ENCODE data around the gene ZNF469. TPM values are rescaled to one million over a fixed set of nuclear protein-coding genes. Genes with fewer than 3 reads are reported as not detected.
A peak's percentile ranks its signal among the peaks of the same experiment; 100 is the strongest.

The ZNF469 gene, protein sequence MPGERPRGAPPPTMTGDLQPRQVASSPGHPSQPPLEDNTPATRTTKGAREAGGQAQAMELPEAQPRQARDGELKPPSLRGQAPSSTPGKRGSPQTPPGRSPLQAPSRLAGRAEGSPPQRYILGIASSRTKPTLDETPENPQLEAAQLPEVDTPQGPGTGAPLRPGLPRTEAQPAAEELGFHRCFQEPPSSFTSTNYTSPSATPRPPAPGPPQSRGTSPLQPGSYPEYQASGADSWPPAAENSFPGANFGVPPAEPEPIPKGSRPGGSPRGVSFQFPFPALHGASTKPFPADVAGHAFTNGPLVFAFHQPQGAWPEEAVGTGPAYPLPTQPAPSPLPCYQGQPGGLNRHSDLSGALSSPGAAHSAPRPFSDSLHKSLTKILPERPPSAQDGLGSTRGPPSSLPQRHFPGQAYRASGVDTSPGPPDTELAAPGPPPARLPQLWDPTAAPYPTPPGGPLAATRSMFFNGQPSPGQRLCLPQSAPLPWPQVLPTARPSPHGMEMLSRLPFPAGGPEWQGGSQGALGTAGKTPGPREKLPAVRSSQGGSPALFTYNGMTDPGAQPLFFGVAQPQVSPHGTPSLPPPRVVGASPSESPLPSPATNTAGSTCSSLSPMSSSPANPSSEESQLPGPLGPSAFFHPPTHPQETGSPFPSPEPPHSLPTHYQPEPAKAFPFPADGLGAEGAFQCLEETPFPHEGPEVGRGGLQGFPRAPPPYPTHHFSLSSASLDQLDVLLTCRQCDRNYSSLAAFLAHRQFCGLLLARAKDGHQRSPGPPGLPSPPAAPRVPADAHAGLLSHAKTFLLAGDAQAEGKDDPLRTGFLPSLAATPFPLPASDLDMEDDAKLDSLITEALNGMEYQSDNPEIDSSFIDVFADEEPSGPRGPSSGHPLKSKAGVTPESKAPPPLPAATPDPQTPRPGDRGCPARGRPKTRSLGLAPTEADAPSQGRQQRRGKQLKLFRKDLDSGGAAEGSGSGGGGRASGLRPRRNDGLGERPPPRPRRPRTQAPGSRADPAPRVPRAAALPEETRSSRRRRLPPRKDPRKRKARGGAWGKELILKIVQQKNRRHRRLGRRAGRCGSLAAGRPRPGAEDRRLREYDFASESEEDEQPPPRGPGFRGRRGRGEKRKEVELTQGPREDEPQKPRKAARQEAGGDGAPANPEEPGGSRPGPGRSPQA (N-terminal part only)
- 0.28 and 0.44 TPM in 2 replicates for total RNA-seq (2014; rRNA removed; shearing (Covaris generic))

DNA sequence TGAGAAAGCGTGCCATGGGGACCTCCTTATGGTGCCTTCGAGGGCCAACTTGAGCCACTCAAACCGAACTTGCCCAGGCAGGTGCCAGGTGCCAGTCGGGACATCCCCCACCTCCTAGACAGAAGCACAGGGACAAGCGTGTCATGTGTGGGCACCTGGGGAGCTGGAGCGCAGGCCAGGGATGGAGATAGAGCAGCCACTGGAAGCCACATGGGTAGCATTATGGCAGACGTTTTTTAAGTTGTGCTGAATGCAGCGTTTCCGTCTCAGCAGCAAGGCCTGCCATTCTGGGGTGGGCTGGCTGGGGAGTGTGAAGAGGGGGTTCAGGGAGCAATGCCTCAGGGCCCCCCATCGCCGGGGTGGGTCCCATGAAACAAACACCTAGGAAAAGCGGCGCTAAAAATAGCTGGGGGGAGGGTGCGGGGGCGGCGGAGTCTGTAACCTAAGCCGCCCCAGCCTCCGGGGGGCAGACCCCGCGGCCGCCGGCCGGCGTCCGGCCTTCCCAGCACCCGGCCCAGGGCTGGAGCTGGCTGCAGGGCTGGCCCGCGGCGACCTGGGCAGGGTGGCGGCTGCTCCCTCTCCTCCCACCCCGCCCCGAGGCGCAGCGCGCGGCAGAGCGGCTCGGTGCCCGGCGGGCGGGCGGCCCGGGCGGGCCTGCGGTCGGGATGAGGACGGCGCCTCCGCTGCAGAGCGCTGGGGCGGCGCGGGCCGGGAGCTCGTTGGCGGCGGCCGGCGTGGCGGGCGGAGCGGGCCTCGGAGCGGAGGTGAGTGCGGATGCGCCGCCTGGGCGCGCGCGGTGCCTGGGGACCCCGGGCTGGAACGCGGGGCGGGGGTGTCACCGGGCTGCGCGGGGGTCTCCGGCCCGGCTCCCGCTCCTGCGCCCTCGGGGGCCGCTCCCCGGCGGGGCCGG is at the start of gene ZNF469:
Gene ZNF469, plus strand, starts transcription at position 469 of the 910 bp plus-strand sequence. CDS start 44,512 bp downstream, outside the sequence.
- peaks cover 24% of the 10 kb centered on the region for H3K27me3 ChIP-seq (ENCODE audit: control insufficient read depth, insufficient read depth, low read length)
- peak; percentile 93 for DNase-seq
- peak within 1 kb of the TSS; percentile 28 for H3K4me3 ChIP-seq (ENCODE audit: insufficient read depth, low read depth, low read length)

DNA sequence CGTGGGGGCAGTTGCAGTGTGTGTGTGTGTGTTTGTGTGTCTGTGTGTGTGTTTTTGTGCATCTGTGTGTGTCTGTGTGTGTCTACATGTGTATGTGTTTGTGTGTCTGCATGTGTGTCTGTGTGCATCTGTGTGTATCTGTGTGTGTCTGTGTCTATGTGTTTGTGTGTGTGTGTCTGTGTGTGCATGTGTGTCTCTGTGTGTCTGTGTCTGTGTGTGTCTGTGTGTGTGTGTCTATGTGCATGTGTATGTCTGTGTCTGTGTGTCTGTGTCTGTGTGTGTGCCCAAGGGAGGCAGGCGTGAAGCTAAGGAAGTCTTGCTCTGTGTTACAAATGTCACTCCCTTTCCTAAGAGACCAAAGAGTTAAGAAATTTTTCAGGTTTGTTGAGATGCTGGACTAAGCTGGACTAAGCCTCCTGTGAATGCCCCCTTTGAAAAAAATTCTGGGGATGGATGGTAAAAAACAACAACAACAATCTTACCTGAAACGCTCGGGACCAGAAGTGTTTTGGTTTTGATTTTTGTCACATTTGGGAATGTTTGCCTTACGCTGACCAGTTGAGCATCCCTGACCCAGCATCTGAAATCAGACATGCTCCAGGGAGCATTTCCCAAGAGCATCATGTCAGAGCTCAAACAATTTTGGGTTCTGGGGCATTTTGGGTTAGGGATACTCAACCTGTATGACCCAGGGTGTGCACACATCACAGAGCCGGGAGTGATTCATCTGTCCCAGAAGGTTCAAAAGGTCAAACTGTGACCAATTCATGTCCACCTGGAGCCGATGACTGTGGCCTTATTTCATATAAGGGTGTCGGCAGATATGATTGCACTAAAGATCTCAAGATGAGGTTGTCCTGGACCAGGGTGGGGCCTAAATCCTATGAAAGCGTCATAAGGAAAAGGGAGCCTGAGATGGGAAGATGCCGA is 48.6 kb upstream of the ZNF469 start:
- Histone ChIP-seq H3K36me3 (replicated peaks; ENCODE audit: control insufficient read depth, insufficient read depth, low read length) (no peaks in the 10 kb centered on the region), H3K4me3 (ENCODE audit: insufficient read depth, low read depth, low read length) (no peak overlapping the region), H3K27me3 (ENCODE audit: control insufficient read depth, insufficient read depth, low read length) (no peaks in the 10 kb centered on the region)
- no peak for DNase-seq

More for the DNA sequence above, at the start of gene ZNF469:
- no peaks in the 10 kb centered on the region for H3K36me3 ChIP-seq (replicated peaks; ENCODE audit: control insufficient read depth, insufficient read depth, low read length)

DNA sequence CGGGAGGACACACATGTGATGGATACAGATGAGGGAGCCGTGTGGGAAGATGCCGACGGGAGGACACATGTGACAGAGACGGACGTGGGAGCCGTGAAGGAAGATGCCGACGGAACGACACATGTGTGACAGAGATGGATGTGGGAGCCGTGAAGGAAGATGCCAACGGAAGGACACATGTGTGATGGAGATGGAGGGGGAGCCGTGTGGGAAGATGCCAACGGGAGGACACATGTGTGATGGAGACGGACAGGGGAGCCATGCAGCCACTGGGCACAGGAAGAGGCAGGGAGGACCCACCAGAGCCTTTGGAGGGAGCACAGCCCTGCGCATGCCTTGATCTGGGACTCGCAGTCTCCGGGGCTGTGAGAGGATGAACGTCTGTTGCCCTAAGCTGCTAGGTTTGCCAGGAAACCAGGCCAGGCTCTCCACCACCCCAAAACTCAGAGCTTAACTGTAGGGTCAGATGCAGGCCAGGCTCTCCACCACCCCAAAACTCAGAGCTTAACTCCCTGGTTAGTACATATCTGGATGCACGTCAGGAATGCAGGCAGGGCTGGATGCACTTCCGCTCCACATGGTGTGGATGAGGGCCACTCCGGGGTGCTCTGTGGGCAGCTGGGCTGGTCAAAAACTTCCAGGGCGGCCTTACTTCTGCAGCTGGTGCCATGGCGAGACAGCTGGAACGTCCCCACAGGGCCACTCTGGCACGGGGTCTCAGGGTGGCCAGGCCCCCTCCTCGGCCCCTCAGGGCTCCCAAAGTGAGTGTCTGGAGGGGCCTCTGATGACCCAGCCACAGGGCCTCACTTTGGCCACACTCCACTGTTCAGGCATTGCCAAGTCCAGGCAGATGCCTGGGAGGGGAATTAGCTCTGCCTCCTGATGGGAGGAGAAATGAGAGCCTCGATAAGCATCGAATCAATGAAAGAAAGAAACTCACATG is 47.7 kb upstream of the ZNF469 start:
- no peak for DNase-seq
- no peaks in the 10 kb centered on the region for H3K27me3 ChIP-seq (ENCODE audit: control insufficient read depth, insufficient read depth, low read length)
- no peaks in the 10 kb centered on the region for H3K36me3 ChIP-seq (replicated peaks; ENCODE audit: control insufficient read depth, insufficient read depth, low read length)
- no peak overlapping the region for H3K4me3 ChIP-seq (ENCODE audit: insufficient read depth, low read depth, low read length)

DNA sequence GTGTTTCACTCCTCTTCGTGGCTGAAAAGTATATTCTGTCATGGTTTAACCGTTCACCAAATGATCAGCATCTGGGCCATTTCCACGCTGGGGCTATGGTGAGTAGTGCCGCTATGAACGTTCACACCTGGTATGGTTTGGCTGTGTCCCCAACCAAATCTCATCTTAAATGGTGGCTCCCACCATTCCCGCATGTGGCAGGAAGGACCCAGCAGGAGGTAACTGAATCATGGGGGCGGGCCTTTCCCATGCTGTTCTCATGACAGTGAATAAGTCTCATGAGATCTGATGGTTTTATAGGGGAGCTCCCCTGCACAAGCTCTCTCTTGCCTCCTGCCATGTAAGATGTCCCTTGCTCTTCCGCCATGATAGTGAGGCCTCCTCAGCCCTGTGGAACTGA is 45.7 kb upstream of the ZNF469 start:
- Histone ChIP-seq H3K27me3 (ENCODE audit: control insufficient read depth, insufficient read depth, low read length) (no peaks in the 10 kb centered on the region), H3K4me3 (ENCODE audit: insufficient read depth, low read depth, low read length) (no peak overlapping the region), H3K36me3 (replicated peaks; ENCODE audit: control insufficient read depth, insufficient read depth, low read length) (no peaks in the 10 kb centered on the region)
- no peak for DNase-seq

DNA sequence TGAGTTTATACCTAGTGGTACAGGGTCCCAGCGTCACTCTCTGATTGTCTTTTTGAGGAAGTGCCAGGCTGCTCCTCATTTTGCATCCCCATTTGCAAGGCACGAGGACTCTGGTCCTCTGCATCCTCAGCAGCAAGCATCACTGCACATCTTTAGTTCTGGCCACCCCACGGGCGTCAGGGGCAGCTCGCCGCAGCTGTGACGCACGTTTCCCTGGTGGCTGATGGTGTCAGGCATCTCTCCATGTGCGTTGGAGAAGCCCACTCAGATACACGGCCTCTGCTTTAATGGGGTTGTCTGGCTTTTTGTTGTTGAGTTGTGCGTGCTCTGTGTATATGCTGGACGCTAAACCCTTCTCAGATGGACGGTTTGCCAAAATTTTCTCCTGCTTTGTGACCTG is 45.2 kb upstream of the ZNF469 start:
- no peak overlapping the region for H3K4me3 ChIP-seq (ENCODE audit: insufficient read depth, low read depth, low read length)
- no peak for DNase-seq
- H3K27me3 ChIP-seq (ENCODE audit: control insufficient read depth, insufficient read depth, low read length): no peaks in the 10 kb centered on the region
- H3K36me3 ChIP-seq (replicated peaks; ENCODE audit: control insufficient read depth, insufficient read depth, low read length): no peaks in the 10 kb centered on the region

DNA sequence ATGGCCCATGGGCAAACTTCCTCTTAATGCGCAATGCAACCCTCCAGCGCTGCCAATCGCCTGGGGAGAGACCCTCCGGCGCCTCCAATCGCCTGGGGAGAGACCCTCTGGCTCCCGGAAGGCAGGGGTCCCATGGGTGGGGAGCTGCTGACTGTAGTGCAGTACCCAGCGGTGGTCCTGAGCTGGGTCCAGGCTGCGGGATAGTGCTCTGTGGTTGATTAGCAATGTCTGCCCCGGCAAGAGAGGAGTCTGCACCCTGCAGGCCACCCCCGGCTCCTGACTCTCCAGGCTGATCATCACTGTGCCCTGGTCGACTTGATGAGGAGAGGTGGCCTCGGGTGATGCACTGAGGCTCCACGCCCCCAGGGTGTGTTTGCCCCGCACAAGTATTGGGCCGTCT is 44.6 kb upstream of the ZNF469 start:
- Histone ChIP-seq H3K4me3 (ENCODE audit: insufficient read depth, low read depth, low read length) (no peak overlapping the region), H3K27me3 (ENCODE audit: control insufficient read depth, insufficient read depth, low read length) (no peaks in the 10 kb centered on the region), H3K36me3 (replicated peaks; ENCODE audit: control insufficient read depth, insufficient read depth, low read length) (no peaks in the 10 kb centered on the region)
- peak; percentile 88 for DNase-seq

DNA sequence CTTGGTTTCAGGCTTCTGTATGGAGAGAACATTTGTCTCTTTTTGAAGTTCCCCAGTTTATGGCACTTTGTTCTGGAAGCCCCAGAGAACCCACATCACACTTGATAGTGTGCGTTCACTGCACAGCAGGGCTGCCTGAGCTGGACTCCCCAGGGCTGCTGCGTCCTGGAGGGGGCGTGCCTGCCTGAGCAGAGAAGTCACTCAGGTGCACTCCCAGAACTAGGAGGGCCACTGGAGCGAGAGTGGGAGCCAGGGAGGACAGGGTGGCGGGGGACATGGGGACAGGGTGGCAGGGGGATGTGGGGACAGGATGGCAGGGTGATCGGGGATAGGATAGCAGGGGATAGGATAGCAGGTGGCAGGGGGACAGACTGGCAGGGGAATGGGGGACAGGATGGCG is 43.9 kb upstream of the ZNF469 start:
- no peak for DNase-seq
- no peaks in the 10 kb centered on the region for H3K36me3 ChIP-seq (replicated peaks; ENCODE audit: control insufficient read depth, insufficient read depth, low read length)
- H3K27me3 ChIP-seq (ENCODE audit: control insufficient read depth, insufficient read depth, low read length): no peaks in the 10 kb centered on the region
- no peak overlapping the region for H3K4me3 ChIP-seq (ENCODE audit: insufficient read depth, low read depth, low read length)

DNA sequence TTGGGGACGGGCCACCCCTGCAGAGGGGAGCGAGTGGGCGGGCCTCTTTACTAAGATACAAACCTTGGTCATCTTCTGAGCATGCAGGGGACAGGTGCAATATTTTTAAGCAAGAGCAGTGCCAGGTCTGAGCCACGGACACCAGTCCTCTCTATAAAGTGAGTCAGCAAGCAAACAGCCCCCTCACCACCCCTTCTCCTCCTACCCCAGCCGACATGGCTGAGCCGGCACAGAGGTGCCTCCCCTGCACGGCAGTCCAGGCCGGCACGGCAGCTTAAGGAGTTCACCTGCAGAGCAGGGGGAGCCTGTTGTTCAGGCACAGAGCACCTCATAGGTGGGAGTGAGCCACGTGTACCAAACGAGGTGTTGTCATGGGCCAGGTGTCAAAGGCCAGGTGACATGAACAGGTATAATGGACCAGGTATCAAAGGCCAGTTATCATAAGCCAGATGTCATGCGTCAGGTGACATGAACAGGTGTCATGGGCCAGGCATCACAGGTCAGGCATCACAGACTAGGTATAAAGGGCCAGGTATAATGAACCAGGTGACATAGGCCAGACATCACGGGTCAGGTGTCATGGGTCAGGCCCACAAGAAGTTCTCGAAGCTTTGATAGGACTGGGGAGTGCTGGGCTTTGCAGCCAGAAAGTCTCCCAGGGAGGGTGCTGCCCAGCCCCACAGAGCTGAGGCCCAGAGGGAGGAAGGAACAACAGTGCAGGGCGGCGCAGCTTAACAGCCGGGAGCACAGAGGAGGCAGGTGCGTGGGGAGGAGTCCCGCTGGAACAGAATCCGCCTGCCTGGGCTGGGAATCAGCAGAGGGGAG is 42.6 kb upstream of the ZNF469 start:
- H3K36me3 ChIP-seq (replicated peaks; ENCODE audit: control insufficient read depth, insufficient read depth, low read length): no peaks in the 10 kb centered on the region
- H3K4me3 ChIP-seq (ENCODE audit: insufficient read depth, low read depth, low read length): no peak overlapping the region
- no peak for DNase-seq
- H3K27me3 ChIP-seq (ENCODE audit: control insufficient read depth, insufficient read depth, low read length): no peaks in the 10 kb centered on the region

DNA sequence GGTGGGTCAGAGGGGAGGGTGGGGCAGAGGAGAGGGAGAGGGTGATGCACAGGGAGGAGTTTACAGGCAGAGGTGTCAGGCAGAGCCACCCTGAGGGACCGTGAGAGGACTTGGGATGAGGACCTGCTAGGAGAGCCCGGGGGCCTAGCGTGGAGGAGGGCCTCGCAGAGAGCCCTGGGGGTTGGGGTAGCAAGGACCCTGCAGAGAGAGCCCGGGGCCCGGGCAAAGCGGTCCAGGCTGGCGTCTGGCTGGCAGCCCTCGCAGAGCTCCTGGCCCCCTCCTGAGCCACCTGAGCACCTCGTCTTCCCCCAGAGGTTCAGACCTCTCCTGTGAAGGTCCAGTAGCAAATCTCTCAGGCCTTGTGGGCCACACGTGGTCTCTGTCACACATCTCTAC is 42.0 kb upstream of the ZNF469 start:
- DNase-seq: no peak
- Histone ChIP-seq H3K27me3 (ENCODE audit: control insufficient read depth, insufficient read depth, low read length) (no peaks in the 10 kb centered on the region), H3K4me3 (ENCODE audit: insufficient read depth, low read depth, low read length) (no peak overlapping the region), H3K36me3 (replicated peaks; ENCODE audit: control insufficient read depth, insufficient read depth, low read length) (no peaks in the 10 kb centered on the region)

DNA sequence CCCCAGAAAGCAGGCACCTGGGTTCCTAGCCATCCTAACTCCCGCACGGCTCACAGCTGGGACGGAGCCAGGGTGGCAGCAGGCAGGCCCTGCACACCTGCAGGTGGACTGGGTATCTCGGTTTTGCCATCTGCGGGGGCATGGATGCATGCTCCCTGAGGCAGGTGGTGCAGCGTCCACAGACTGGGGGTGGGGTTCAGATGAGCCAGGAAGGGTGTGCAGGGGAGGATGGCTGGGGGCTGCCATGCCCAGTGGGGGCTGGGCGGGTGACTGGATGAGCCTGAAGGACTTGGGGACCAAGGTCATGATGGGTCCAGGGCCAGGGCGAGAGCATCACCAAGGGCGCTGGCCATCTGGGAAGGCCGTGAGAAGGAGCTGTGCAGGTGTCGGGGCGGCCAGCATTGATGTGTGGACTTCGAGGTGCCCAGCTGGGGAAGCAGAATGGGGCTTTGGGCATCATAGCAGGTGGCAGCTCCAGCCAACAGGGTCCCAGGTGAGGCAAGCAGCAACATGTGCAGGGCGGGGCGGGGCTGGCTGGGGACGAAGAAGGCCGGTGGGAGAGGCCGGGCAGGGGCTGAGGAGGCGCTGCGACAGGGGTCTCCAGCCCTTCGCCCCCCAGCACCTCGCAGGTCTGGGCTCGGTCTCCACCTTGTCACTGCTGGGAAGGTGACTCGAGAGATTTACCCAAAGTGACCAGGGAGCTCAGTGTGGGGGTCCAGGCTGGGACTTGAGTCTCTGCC is 41.0 kb upstream of the ZNF469 start:
- DNase-seq: peak; percentile 37
- H3K36me3 ChIP-seq (replicated peaks; ENCODE audit: control insufficient read depth, insufficient read depth, low read length): no peaks in the 10 kb centered on the region
- no peak overlapping the region for H3K4me3 ChIP-seq (ENCODE audit: insufficient read depth, low read depth, low read length)
- H3K27me3 ChIP-seq (ENCODE audit: control insufficient read depth, insufficient read depth, low read length): no peaks in the 10 kb centered on the region

DNA sequence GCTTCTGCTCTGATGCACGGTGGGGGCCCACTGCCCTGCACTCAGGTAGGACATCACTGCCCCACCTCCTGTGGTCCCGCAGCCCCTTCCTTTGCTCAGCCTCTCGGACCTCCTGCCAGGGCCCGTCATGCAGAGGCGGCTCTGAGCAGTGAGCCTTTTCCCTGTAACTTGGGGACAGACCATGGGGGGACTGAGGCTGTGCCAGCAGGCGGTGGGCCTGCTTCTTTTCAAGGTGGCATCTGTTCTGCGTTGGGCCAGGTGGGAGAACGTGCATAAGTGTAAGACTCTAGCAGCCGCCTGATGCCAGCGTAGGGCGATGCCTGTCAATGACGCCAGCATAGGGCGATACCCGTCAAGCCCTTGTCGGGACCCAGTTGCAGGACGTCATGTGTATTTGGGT is 40.3 kb upstream of the ZNF469 start:
- Histone ChIP-seq H3K36me3 (replicated peaks; ENCODE audit: control insufficient read depth, insufficient read depth, low read length) (no peaks in the 10 kb centered on the region), H3K27me3 (ENCODE audit: control insufficient read depth, insufficient read depth, low read length) (no peaks in the 10 kb centered on the region), H3K4me3 (ENCODE audit: insufficient read depth, low read depth, low read length) (no peak overlapping the region)
- no peak for DNase-seq

Measured in H7 (cell line).